ENCODE data around the gene SNX33. TPM values are rescaled to one million over a fixed set of nuclear protein-coding genes. Genes with fewer than 3 reads are reported as not detected.

Gene SNX33
- total and polyA plus RNA-seq, 9 donors, result 16.0 to 37.3 (median 28.3) TPM

- Histone ChIP-seq H3K4me1 (ENCODE audit: insufficient read depth) (peaks cover 12% of the 10 kb centered on the region), H3K4me3 (no peak overlapping the region), H3K27ac (peak overlapping the region; percentile 76 to 82), H3K9me3 (no peaks in the 10 kb centered on the region), H3K27me3 (no peaks in the 10 kb centered on the region), H3K36me3 (no peaks in the 10 kb centered on the region)
- 65 to 66% (median 66%) methylated on average over 3 of the region's 3 CpGs for WGBS, 3 donors
- TF ChIP-seq, protein P1, sequence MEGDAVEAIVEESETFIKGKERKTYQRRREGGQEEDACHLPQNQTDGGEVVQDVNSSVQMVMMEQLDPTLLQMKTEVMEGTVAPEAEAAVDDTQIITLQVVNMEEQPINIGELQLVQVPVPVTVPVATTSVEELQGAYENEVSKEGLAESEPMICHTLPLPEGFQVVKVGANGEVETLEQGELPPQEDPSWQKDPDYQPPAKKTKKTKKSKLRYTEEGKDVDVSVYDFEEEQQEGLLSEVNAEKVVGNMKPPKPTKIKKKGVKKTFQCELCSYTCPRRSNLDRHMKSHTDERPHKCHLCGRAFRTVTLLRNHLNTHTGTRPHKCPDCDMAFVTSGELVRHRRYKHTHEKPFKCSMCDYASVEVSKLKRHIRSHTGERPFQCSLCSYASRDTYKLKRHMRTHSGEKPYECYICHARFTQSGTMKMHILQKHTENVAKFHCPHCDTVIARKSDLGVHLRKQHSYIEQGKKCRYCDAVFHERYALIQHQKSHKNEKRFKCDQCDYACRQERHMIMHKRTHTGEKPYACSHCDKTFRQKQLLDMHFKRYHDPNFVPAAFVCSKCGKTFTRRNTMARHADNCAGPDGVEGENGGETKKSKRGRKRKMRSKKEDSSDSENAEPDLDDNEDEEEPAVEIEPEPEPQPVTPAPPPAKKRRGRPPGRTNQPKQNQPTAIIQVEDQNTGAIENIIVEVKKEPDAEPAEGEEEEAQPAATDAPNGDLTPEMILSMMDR (IDR thresholded peaks at IDR 0.05), result no peak
- TF ChIP-seq POLR2A (IDR thresholded peaks at IDR 0.05), result no peak
- no peak for DNase-seq
- intact Hi-C loops (cut with DNase I), result no loop called here
Observed at GRCh38 chr15:75661756-75662140, 14.0 kb downstream of the SNX33 start.

GRCh38 chr15:75662823-75663519 is 15.3 kb downstream of the SNX33 start:
- no peak for DNase-seq
- 82 to 88% (median 88%) methylated on average over 9 of the region's 9 CpGs for WGBS, 3 donors
- intact Hi-C loops (cut with DNase I), result no loop called here
- Histone ChIP-seq H3K4me3 (no peak overlapping the region), H3K4me1 (ENCODE audit: insufficient read depth) (peaks cover 12% of the 10 kb centered on the region), H3K27me3 (no peaks in the 10 kb centered on the region), H3K27ac (no peak overlapping the region), H3K9me3 (no peaks in the 10 kb centered on the region), H3K36me3 (no peaks in the 10 kb centered on the region)
- TF ChIP-seq POLR2A (IDR thresholded peaks at IDR 0.05) (no peak), EP300 (IDR thresholded peaks at IDR 0.05) (no peak)
- TF ChIP-seq, protein P1 (IDR thresholded peaks at IDR 0.05), result no peak

DNA sequence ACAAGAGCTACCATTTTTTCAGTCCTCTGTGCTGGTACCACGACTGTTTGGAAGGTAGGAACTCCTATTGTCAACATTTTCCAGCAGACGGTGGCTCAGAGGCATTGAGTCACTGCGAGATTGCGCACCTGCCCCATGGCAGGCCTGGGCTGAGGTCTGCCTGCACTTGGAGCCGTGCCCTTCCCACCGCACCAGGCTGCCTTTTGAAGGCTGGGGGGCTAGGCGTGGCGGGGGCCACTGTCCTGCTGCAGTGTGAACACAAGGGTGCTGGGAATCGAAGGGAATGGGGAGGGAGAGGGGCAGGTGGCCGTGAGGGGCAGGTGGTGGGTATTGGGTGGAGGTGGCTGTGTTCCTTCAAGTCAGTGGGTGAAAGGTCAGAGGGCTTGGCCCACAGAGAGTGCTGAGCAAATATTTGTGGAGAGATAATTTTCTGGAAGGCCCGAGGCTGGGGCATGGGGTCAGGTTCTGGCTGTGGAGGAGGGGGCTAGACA is 16.3 kb downstream of the SNX33 start:
- Histone ChIP-seq H3K9me3 (no peaks in the 10 kb centered on the region), H3K4me1 (ENCODE audit: insufficient read depth) (peaks cover 12% of the 10 kb centered on the region), H3K27ac (no peak overlapping the region), H3K36me3 (no peaks in the 10 kb centered on the region), H3K27me3 (no peaks in the 10 kb centered on the region), H3K4me3 (no peak overlapping the region)
- TF ChIP-seq POLR2A (IDR thresholded peaks at IDR 0.05) (no peak), EP300 (IDR thresholded peaks at IDR 0.05) (no peak)
- TF ChIP-seq, protein P1 (IDR thresholded peaks at IDR 0.05), result no peak
- intact Hi-C loops (cut with DNase I), result no loop called here
- DNase-seq, result no peak
- 64 to 83% (median 76%) methylated on average over 11 of the region's 11 CpGs for WGBS, 3 donors

GRCh38 chr15:75666823-75667501 is 19.2 kb downstream of the SNX33 start:
- WGBS, 3 donors, result 75 to 84% (median 82%) methylated on average over 15 of the region's 15 CpGs
- Histone ChIP-seq H3K4me3 (no peak overlapping the region), H3K27ac (no peak overlapping the region), H3K27me3 (no peaks in the 10 kb centered on the region), H3K9me3 (no peaks in the 10 kb centered on the region), H3K36me3 (no peaks in the 10 kb centered on the region), H3K4me1 (ENCODE audit: insufficient read depth) (no peaks in the 10 kb centered on the region)
- no peak for TF ChIP-seq POLR2A (IDR thresholded peaks at IDR 0.05)
- TF ChIP-seq EP300 (IDR thresholded peaks at IDR 0.05), result peak; percentile 85
- intact Hi-C loops (cut with DNase I), result no loop called here
- peak in 1 of 5 donors; percentile 49 for DNase-seq
